Endothelial cell of umbilical vein (primary cell): ENCODE results near the gene SOHLH2. TPM values are rescaled to one million over a fixed set of nuclear protein-coding genes. Genes with fewer than 3 reads are reported as not detected.

Experiments
- BruUV-seq: library from RNA; stranded (reverse); fragments of 400-500 nt; replicated peaks from 2 replicates; lab custom pipeline; 2021; lab: Mats Ljungman, UMichigan
- CTCF ChIA-PET: fragments of 300-600, 350-600 bp; sonication (Branson Sonifier 250); formaldehyde crosslinking; loops from one replicate; lab custom pipeline; 2021; ENCODE audit warnings: antibody characterized with exemption, inconsistent platforms; lab: Charles Lee
- POLR2A ChIA-PET: fragments of 300-600, 350-600 bp; sonication (Branson Sonifier 250); formaldehyde crosslinking; loops from one replicate; lab custom pipeline; 2021; ENCODE audit warnings: antibody characterized with exemption, inconsistent platforms; lab: Charles Lee
- DNase-seq: peaks from one replicate; pipeline ENCODE4 v3.0.0-alpha.2; 2011; ENCODE audit warnings: low read depth, low spot score
- FAIRE-seq: peaks from 2 replicates; lab custom pipeline; 2011; peaks lifted over from hg19 to GRCh38; lab: Jason Lieb, UNC
- H2AFZ ChIP-seq: 2 replicates; pipeline ENCODE4 v1.6.0; 2012; ENCODE audit warnings: low read depth, low read length, control low read depth, inconsistent platforms
- H3K27ac ChIP-seq: 2 replicates; pipeline ENCODE4 v1.5.1; 2011; ENCODE audit warnings: low read depth, mild to moderate bottlenecking, control low read depth, low read length, moderate library complexity; ENCODE audit not compliant: insufficient read depth
- H3K27me3 ChIP-seq, 2 experiments: 2 replicates each; pipeline versions ENCODE4 v1.6.0 to v1.6.1; 2011; ENCODE audit warnings: low read length in 2 of 2, mixed read lengths in 1 of 2; ENCODE audit not compliant: control insufficient read depth in 2 of 2, insufficient read depth in 2 of 2
- H3K36me3 ChIP-seq, 2 experiments: 2 replicates in 1 of 2; 3 replicates in 1 of 2; pipeline ENCODE4 v1.5.1; 2011; ENCODE audit warnings: low read length in 2 of 2, mild to moderate bottlenecking in 1 of 2, moderate library complexity in 1 of 2; ENCODE audit not compliant: control insufficient read depth in 2 of 2, insufficient read depth in 2 of 2; ENCODE audit errors: extremely low read depth in 1 of 2
- H3K4me1 ChIP-seq: 3 replicates; pipeline ENCODE4 v1.5.1; 2011; ENCODE audit warnings: mild to moderate bottlenecking, low read length; ENCODE audit not compliant: control insufficient read depth, insufficient read depth; ENCODE audit errors: extremely low read depth
- H3K4me2 ChIP-seq: 2 replicates; pipeline ENCODE4 v1.6.1; 2011; ENCODE audit warnings: low read length, control low read depth, mixed read lengths; ENCODE audit not compliant: insufficient read depth
- H3K4me3 ChIP-seq, 3 experiments: fragments of 200-600 bp in 1 of 3; sonication (generic), shearing (Covaris generic) in 1 of 3; replicated peaks in 1 of 3; 2 replicates each; pipeline ENCODE4 v1.5.1; 2011 to 2016; ENCODE audit warnings: control low read depth in 3 of 3, low read length in 3 of 3, mild to moderate bottlenecking in 2 of 3, inconsistent platforms in 1 of 3, low read depth in 1 of 3, moderate library complexity in 1 of 3; ENCODE audit not compliant: insufficient read depth in 1 of 3
- H3K79me2 ChIP-seq: 2 replicates; pipeline ENCODE4 v1.6.0; 2012; ENCODE audit warnings: low read length, inconsistent platforms; ENCODE audit not compliant: control insufficient read depth, insufficient read depth
- H3K9ac ChIP-seq: replicated peaks from 2 replicates; pipeline ENCODE3; 2011; ENCODE audit warnings: low read length, control low read depth; ENCODE audit not compliant: insufficient read depth; ENCODE audit errors: extremely low read depth
- H3K9me1 ChIP-seq: replicated peaks from 3 replicates; pipeline ENCODE4 v1.6.0; 2011; ENCODE audit warnings: mild to moderate bottlenecking, low read length; ENCODE audit not compliant: control insufficient read depth, insufficient read depth; ENCODE audit errors: extremely low read depth
- H3K9me3 ChIP-seq: replicated peaks from 2 replicates; pipeline ENCODE4 v1.5.1; 2012; ENCODE audit warnings: low read length, inconsistent platforms; ENCODE audit not compliant: control insufficient read depth, insufficient read depth
- H4K20me1 ChIP-seq: replicated peaks from 2 replicates; pipeline ENCODE3; 2011; ENCODE audit warnings: mild to moderate bottlenecking, low read length; ENCODE audit not compliant: control insufficient read depth, insufficient read depth; ENCODE audit errors: extremely low read depth
- EZH2 ChIP-seq: IDR thresholded peaks from 2 replicates; pipeline ENCODE4 v1.6.1; 2012; ENCODE audit warnings: borderline replicate concordance, low read depth, mild to moderate bottlenecking, moderate library complexity, low read length, inconsistent platforms; ENCODE audit not compliant: severe bottlenecking
- FOS ChIP-seq: IDR thresholded peaks from 2 replicates; pipeline ENCODE4 v1.6.1; 2011; ENCODE audit warnings: mild to moderate bottlenecking, low read length, moderate library complexity, borderline replicate concordance; ENCODE audit not compliant: insufficient read depth
- GATA2 ChIP-seq: IDR thresholded peaks from 2 replicates; pipeline ENCODE4 v1.7.0; 2011; ENCODE audit warnings: low read depth, mild to moderate bottlenecking, moderate library complexity, mixed read lengths, low read length; ENCODE audit not compliant: insufficient read length, insufficient read depth
- JUN ChIP-seq: IDR thresholded peaks from 2 replicates; pipeline ENCODE4 v1.6.1; 2011; ENCODE audit warnings: borderline replicate concordance, low read depth; ENCODE audit not compliant: insufficient read length, insufficient read depth
- MYC ChIP-seq: IDR thresholded peaks from one replicate; pipeline ENCODE4 v1.6.1; 2011; ENCODE audit warnings: mild to moderate bottlenecking, low read depth, low read length
- POLR2A ChIP-seq: IDR thresholded peaks from 2 replicates; pipeline ENCODE4 v1.6.1; 2012; ENCODE audit warnings: low read depth, mild to moderate bottlenecking, control low read depth, low read length
- POLR2AphosphoS5 ChIP-seq: IDR thresholded peaks from 2 replicates; pipeline ENCODE4 v1.6.1; 2012; ENCODE audit warnings: low read depth, mild to moderate bottlenecking, control low read depth, low read length, moderate library complexity; ENCODE audit not compliant: insufficient read depth
- dilution Hi-C: fragments of 300-500 bp; cut with MboI; formaldehyde crosslinking; loops from one replicate; pipeline ENCODE4 v1.15.0; 2019; ENCODE audit warnings: low sequenced_read_pairs; ENCODE audit not compliant: extremely low pct_ligation_motif_present
- intact Hi-C: fragments of 100-400 bp; cut with micrococcal nuclease; formaldehyde crosslinking; loops from one replicate; pipeline ENCODE4 v1.10.0; 2022
- polyA plus RNA-seq, 4 experiments: library from polyadenylated mRNA; depleted of rRNA in 3 of 4; stranded (reverse) in 3 of 4; unstranded in 1 of 4; fragments of >200 nt; gene quantifications; 2 replicates each; pipeline versions ENCODE4 v1.2.1 to v1.2.3, GENCODE V29; 2011 to 2012; ENCODE audit warnings: missing spikeins in 1 of 4
- total RNA-seq: library from RNA; stranded (reverse); gene quantifications from 2 replicates; pipeline ENCODE4 v1.2.3, GENCODE V29; 2021
- TF ChIP-seq, protein P1 (sequence below), 2 donors: IDR thresholded peaks; 1 replicate in 1 of 2; 2 replicates in 1 of 2; pipeline ENCODE4 v1.5.1; 2011; ENCODE audit warnings: low read length in 2 of 2, mild to moderate bottlenecking in 2 of 2, moderate library complexity in 2 of 2, control low read depth in 1 of 2, inconsistent platforms in 1 of 2, low read depth in 1 of 2; ENCODE audit not compliant: insufficient read depth in 1 of 2; ENCODE audit errors: extremely low read depth in 1 of 2
- TF ChIP-seq, protein P2 (sequence below): IDR thresholded peaks from 2 replicates; pipeline ENCODE4 v1.6.1; 2011; ENCODE audit not compliant: insufficient read depth, insufficient read length

SOHLH2 gene
- total and polyA plus RNA-seq, 2 donors (not counting 3 experiments of a cell fraction or from before 2014, with no cell fraction given), result 0.11 to 0.55 TPM

DNA sequence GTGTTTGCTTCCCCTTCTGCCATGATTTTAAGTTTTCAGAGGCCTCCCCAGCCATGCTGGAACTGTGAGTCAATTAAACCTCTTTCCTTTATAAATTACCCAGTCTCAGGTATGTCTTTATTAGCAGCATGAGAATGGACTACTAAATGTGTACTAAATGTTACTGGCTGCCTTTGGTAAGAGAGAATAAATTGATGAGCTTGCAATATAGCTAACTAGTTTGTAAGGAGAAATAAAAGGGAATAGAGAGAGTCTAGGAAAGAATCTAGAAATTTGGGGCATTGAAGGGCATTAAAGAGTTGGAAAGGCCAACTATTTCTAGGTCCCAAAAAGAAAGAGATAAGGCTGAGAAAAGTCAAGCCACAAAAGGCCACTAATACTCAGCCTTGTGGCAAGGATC, 5.5 kb upstream of the SOHLH2 start:
- Histone ChIP-seq H4K20me1 (no peaks in the 10 kb centered on the region), H3K9me3 (no peaks in the 10 kb centered on the region), H2AFZ (no peak overlapping the region), H3K79me2 (no peaks in the 10 kb centered on the region), H3K4me2 (no peak overlapping the region), H3K9ac (no peak overlapping the region), H3K36me3 (no peaks in the 10 kb centered on the region), H3K4me1 (no peaks in the 10 kb centered on the region), H3K27me3 (no peaks in the 10 kb centered on the region), H3K4me3 (no peak overlapping the region), H3K9me1 (no peaks in the 10 kb centered on the region), H3K27ac (no peak overlapping the region)
- BruUV-seq, result no TSS peak
- TF ChIP-seq POLR2AphosphoS5 (no peak), POLR2A (no peak), MYC (no peak), JUN (no peak), FOS (no peak), EZH2 (no peak), GATA2 (no peak)
- TF ChIP-seq, protein P1, sequence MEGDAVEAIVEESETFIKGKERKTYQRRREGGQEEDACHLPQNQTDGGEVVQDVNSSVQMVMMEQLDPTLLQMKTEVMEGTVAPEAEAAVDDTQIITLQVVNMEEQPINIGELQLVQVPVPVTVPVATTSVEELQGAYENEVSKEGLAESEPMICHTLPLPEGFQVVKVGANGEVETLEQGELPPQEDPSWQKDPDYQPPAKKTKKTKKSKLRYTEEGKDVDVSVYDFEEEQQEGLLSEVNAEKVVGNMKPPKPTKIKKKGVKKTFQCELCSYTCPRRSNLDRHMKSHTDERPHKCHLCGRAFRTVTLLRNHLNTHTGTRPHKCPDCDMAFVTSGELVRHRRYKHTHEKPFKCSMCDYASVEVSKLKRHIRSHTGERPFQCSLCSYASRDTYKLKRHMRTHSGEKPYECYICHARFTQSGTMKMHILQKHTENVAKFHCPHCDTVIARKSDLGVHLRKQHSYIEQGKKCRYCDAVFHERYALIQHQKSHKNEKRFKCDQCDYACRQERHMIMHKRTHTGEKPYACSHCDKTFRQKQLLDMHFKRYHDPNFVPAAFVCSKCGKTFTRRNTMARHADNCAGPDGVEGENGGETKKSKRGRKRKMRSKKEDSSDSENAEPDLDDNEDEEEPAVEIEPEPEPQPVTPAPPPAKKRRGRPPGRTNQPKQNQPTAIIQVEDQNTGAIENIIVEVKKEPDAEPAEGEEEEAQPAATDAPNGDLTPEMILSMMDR (IDR thresholded peaks at IDR 0.05; ENCODE audit: extremely low read depth in 1 of 2, insufficient read depth in 1 of 2, low read depth in 1 of 2, low read length in 2 of 2), result no peak
- TF ChIP-seq, protein P2, sequence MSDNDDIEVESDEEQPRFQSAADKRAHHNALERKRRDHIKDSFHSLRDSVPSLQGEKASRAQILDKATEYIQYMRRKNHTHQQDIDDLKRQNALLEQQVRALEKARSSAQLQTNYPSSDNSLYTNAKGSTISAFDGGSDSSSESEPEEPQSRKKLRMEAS, result no peak
- ChIA-PET POLR2A (no interaction called here), CTCF (interaction anchor here (1.0 kb wide), 2 partner anchors 13 to 63 kb away, joined by 3 to 5 read pairs; no protein-coding TSS in a partner anchor)
- no peak for FAIRE-seq
- dilution Hi-C loops, result no loop called here
- intact Hi-C loops, result no loop called here
- DNase-seq, result no peak
